Skeletal muscle tissue (tissue), 4 donors: Measurements from ENCODE around the gene PSME3. TPM values are rescaled to one million over a fixed set of nuclear protein-coding genes. Genes with fewer than 3 reads are reported as not detected.

Source experiments
- H3K27ac ChIP-seq: one replicate; pipeline ENCODE4 v1.7.0; 2013; ENCODE audit warnings: mild to moderate bottlenecking, low read depth, low read length, inconsistent platforms
- H3K27me3 ChIP-seq, 3 donors: one replicate each; pipeline ENCODE4 v1.7.0; 2013; ENCODE audit warnings: low read length in 3 of 3; ENCODE audit not compliant: control insufficient read depth in 3 of 3, insufficient read depth in 3 of 3
- H3K36me3 ChIP-seq, 3 donors: one replicate each; pipeline ENCODE4 v1.7.0; 2013; ENCODE audit warnings: low read length in 3 of 3; ENCODE audit not compliant: control insufficient read depth in 3 of 3, insufficient read depth in 3 of 3
- H3K4me1 ChIP-seq, 3 donors: one replicate each; pipeline ENCODE4 v1.7.0; 2013; ENCODE audit warnings: low read length in 3 of 3, mild to moderate bottlenecking in 3 of 3; ENCODE audit not compliant: control insufficient read depth in 3 of 3, insufficient read depth in 3 of 3
- H3K4me3 ChIP-seq, 3 donors: one replicate each; pipeline ENCODE4 v1.7.0; 2013; ENCODE audit warnings: low read length in 3 of 3
- H3K9ac ChIP-seq, 3 donors: one replicate each; pipeline ENCODE4 v1.7.0; 2013; ENCODE audit warnings: low read length in 3 of 3, mild to moderate bottlenecking in 3 of 3, moderate library complexity in 2 of 3, low read depth in 1 of 3
- H3K9me3 ChIP-seq, 3 donors: one replicate each; pipeline ENCODE4 v1.7.0; 2013; ENCODE audit warnings: low read length in 3 of 3; ENCODE audit not compliant: control insufficient read depth in 3 of 3
- total RNA-seq: library from RNA; depleted of rRNA; stranded (reverse); fragments of >200 nt; gene quantifications from one replicate; pipeline ENCODE4 v1.2.3, GENCODE V29; 2014
- donor health status: Osteomylitis.

The PSME3 gene
- total RNA-seq, 1 donor from 2014 or later = 31.8 TPM

DNA sequence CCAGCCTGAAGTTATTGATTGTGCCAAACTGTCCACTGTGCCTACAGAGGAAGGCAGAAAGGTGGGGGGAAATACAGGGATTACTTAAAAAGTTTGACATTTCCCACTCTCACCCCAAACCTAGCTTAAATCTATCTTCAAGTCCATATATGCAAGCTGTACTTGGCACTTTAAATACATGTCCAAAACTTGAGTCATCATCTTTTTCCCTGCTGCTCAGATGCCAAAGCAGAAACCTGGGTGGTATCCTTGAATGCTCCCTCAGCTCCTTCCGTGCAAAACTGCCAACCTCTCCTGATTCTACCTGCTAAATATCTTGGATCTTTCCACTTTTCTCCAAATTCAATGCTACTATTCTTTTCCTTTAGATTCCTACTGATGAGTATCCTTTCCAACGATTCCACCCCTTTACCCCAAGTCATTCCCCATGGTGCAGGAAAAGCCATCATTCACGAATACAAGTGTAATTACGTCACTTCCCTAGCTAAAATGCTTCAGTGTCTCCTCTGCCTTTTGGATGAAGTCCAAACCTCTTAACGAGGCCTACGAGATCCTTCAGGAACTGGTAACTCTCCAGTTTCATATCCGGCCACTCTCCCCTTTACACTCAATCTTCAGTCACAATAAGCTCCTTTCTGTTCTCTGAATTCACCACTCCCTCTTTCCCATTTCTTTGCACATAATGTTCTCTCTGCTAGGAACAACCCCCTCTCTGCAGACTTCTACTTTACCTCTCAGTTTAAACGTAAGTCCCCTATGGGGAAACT is 18.4 kb upstream of the PSME3 start:
- Histone ChIP-seq H3K4me1 (peaks cover 0 to 4% (median 0%) of the 10 kb centered on the region in 3 donors), H3K27me3 (no peaks in the 10 kb centered on the region), H3K9ac (no peak overlapping the region), H3K9me3 (no peaks in the 10 kb centered on the region), H3K4me3 (no peak overlapping the region), H3K36me3 (peaks cover 54 to 76% (median 74%) of the 10 kb centered on the region in 3 donors), H3K27ac (no peak overlapping the region)

GRCh38 chr17:42817866-42818265 is 15.3 kb upstream of the PSME3 start:
- Histone ChIP-seq H3K27me3 (no peaks in the 10 kb centered on the region), H3K4me3 (no peak overlapping the region), H3K36me3 (peaks cover 49 to 75% (median 68%) of the 10 kb centered on the region in 3 donors), H3K27ac (no peak overlapping the region), H3K4me1 (peaks cover 0 to 4% (median 1%) of the 10 kb centered on the region in 3 donors), H3K9ac (no peak overlapping the region), H3K9me3 (no peaks in the 10 kb centered on the region)

GRCh38 chr17:42818379-42818778 is 14.8 kb upstream of the PSME3 start:
- H3K4me1 ChIP-seq = peaks cover 3 to 6% (median 4%) of the 10 kb centered on the region in 3 donors
- H3K36me3 ChIP-seq = peaks cover 49 to 75% (median 67%) of the 10 kb centered on the region in 3 donors
- no peak overlapping the region for H3K9ac ChIP-seq
- no peak overlapping the region for H3K27ac ChIP-seq
- H3K9me3 ChIP-seq = no peaks in the 10 kb centered on the region
- no peak overlapping the region for H3K4me3 ChIP-seq
- H3K27me3 ChIP-seq = no peaks in the 10 kb centered on the region

GRCh38 chr17:42819939-42820535 is 13.2 kb upstream of the PSME3 start:
- Histone ChIP-seq H3K4me3 (no peak overlapping the region), H3K27ac (no peak overlapping the region), H3K4me1 (peaks cover 8 to 14% (median 10%) of the 10 kb centered on the region in 3 donors), H3K27me3 (no peaks in the 10 kb centered on the region), H3K36me3 (peaks cover 41 to 58% (median 50%) of the 10 kb centered on the region in 3 donors), H3K9ac (no peak overlapping the region), H3K9me3 (no peaks in the 10 kb centered on the region)

- H3K27me3 ChIP-seq = no peaks in the 10 kb centered on the region
- H3K9me3 ChIP-seq = no peaks in the 10 kb centered on the region
- no peak overlapping the region for H3K9ac ChIP-seq
- peaks cover 29 to 47% (median 39%) of the 10 kb centered on the region in 3 donors for H3K36me3 ChIP-seq
- peaks cover 4 to 14% (median 10%) of the 10 kb centered on the region in 3 donors for H3K4me1 ChIP-seq
- no peak overlapping the region for H3K4me3 ChIP-seq
- H3K27ac ChIP-seq = no peak overlapping the region
Observed at GRCh38 chr17:42821176-42821575, 12.0 kb upstream of the PSME3 start.

- Histone ChIP-seq H3K36me3 (peaks cover 0 to 2% (median 0%) of the 10 kb centered on the region in 3 donors), H3K27me3 (peaks cover 0 to 2% (median 0%) of the 10 kb centered on the region in 3 donors), H3K9ac (no peak overlapping the region), H3K27ac (no peak overlapping the region), H3K4me3 (no peak overlapping the region), H3K4me1 (peaks cover 7 to 18% (median 17%) of the 10 kb centered on the region in 3 donors), H3K9me3 (no peaks in the 10 kb centered on the region)
Observed at GRCh38 chr17:42827472-42827871, 5.7 kb upstream of the PSME3 start.

DNA sequence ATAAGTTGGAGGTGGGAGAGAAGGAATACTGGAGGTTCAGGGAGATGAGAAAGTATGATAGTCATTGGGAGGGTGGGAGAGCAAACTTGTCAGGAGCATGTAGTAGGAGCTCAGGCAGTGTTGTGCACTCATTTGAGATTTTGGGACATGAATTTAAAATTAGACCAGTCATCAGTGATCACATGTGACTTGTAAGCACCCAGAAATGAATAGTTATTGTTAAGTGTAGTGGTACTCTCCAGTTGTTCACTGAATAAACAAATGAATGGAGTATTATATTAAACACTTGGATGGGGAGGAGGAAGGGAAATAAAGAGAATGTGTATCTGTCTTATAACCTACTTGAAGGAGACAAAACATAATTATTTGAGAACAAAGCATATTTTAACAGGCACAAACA is 2.2 kb upstream of the PSME3 start:
- H3K4me3 ChIP-seq = no peak overlapping the region
- H3K4me1 ChIP-seq = peaks cover 9 to 27% (median 15%) of the 10 kb centered on the region in 3 donors
- no peak overlapping the region for H3K27ac ChIP-seq
- H3K9ac ChIP-seq = no peak overlapping the region
- peaks cover 4 to 5% (median 4%) of the 10 kb centered on the region in 3 donors for H3K36me3 ChIP-seq
- H3K27me3 ChIP-seq = peaks cover 0 to 2% (median 0%) of the 10 kb centered on the region in 3 donors
- no peaks in the 10 kb centered on the region for H3K9me3 ChIP-seq

GRCh38 chr17:42832213-42832933 is 824 bp upstream of the PSME3 start:
- peaks cover 0 to 2% (median 0%) of the 10 kb centered on the region in 3 donors for H3K27me3 ChIP-seq
- peaks cover 9 to 27% (median 15%) of the 10 kb centered on the region in 3 donors for H3K4me1 ChIP-seq
- H3K9ac ChIP-seq = peak overlapping the region; percentile 91 to 99 (median 99)
- H3K9me3 ChIP-seq = no peaks in the 10 kb centered on the region
- H3K4me3 ChIP-seq = peak overlapping the region; percentile 90 to 99 (median 99)
- H3K27ac ChIP-seq = peak overlapping the region; percentile 80
- peaks cover 9 to 13% (median 12%) of the 10 kb centered on the region in 3 donors for H3K36me3 ChIP-seq

DNA sequence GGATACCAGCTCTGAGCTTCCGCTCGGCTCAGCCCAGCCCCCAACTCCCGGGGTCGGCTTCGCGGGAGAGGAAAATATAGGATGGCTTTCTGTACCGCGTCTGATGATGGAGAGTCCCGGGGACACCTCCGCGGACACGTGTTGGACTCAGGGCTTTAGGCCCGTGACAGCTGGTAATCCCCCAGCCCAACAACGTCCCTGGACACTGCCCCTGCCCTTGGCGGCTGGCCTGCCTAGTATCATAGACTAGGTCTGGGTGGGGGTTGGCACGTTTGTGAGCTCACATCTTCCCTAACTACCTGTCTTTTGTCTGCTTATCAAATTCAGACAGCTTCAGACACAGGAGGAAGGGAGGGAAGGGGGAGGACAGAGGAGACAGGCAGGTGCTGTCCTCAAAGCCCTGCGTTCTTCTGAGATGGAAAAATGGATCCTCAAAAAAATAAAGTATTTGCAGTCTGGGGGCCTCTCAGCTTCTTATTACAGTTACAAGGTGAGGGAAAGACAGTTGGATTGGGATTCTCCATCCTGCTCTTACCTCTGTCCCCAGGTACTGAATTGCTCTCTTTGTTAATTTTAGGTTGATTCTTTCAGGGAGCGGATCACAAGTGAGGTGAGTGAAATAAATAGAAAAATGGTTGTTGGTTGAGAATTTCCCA is 698 bp downstream of the PSME3 start:
- Histone ChIP-seq H3K9me3 (no peaks in the 10 kb centered on the region), H3K4me3 (peak overlapping the region; percentile 90 to 99 (median 99)), H3K9ac (peak overlapping the region; percentile 91 to 99 (median 99)), H3K27ac (peak overlapping the region; percentile 80), H3K4me1 (peaks cover 9 to 27% (median 15%) of the 10 kb centered on the region in 3 donors), H3K27me3 (no peaks in the 10 kb centered on the region), H3K36me3 (peaks cover 24 to 27% (median 25%) of the 10 kb centered on the region in 3 donors)
